GM12878 (cell line): ENCODE measurements around the gene TRUB2.

Source experiments
- CTCF ChIP-seq, 3 experiments: IDR thresholded peaks in 2 of 3; conservative IDR thresholded peaks in 1 of 3; 2 replicates each; pipeline ENCODE4 v1.5.1; 2011; ENCODE audit warnings: low read depth in 3 of 3, low read length in 3 of 3, mild to moderate bottlenecking in 3 of 3, control low read depth in 2 of 3, moderate library complexity in 2 of 3, inconsistent platforms in 1 of 3, mixed read lengths in 1 of 3; ENCODE audit not compliant: control insufficient read depth in 2 of 3, insufficient read depth in 1 of 3; ENCODE audit errors: extremely low read depth in 1 of 3
- EGR1 ChIP-seq, 2 experiments: IDR thresholded peaks; 1 replicate in 1 of 2; 2 replicates in 1 of 2; pipeline ENCODE4 v1.6.1; 2011 to 2012; ENCODE audit warnings: low read depth in 2 of 2, low read length in 2 of 2, borderline replicate concordance in 1 of 2, mild to moderate bottlenecking in 1 of 2, moderate library complexity in 1 of 2
- HDAC2 ChIP-seq: fragments of 200-600 bp; sonication (generic); IDR thresholded peaks from 2 replicates; pipeline ENCODE4 v1.6.1; 2017
- JUND ChIP-seq: IDR thresholded peaks from 2 replicates; pipeline ENCODE4 v1.6.1; 2012; ENCODE audit warnings: low read depth, mild to moderate bottlenecking, low read length, improper control_type of control experiment, moderate library complexity
- POLR2AphosphoS5 ChIP-seq: IDR thresholded peaks from 2 replicates; pipeline ENCODE4 v1.6.1; 2011; ENCODE audit warnings: mild to moderate bottlenecking, low read length, inconsistent platforms
- ZNF274 ChIP-seq: IDR thresholded peaks from one replicate; pipeline ENCODE4 v1.8.0; 2011; ENCODE audit not compliant: insufficient read length, insufficient read depth

- TF ChIP-seq POLR2AphosphoS5: no peak
- no peak for TF ChIP-seq CTCF (IDR thresholded peaks at IDR 0.05 in 2 of 3, conservative IDR thresholded peaks at IDR 0.05 in 1 of 3; ENCODE audit: control insufficient read depth in 2 of 3, extremely low read depth in 1 of 3, insufficient read depth in 1 of 3, low read depth in 3 of 3, low read length in 3 of 3)
- TF ChIP-seq ZNF274: no peak
- no peak for TF ChIP-seq EGR1 (IDR thresholded peaks at IDR 0.05; ENCODE audit: borderline replicate concordance in 1 of 2, low read depth in 2 of 2, low read length in 2 of 2)
- no peak for TF ChIP-seq JUND
- no peak for TF ChIP-seq HDAC2
These were observed 24.9 kb downstream of the TRUB2 start for GRCh38 chr9:128297221-128297773.
